ENCODE measurements around the gene OTOP1. TPM values are rescaled to one million over a fixed set of nuclear protein-coding genes. Genes with fewer than 3 reads are reported as not detected.

The OTOP1 gene
- total and polyA plus RNA-seq, 2 donors (not counting 1 experiment from before 2014, with no cell fraction given): not detected

DNA sequence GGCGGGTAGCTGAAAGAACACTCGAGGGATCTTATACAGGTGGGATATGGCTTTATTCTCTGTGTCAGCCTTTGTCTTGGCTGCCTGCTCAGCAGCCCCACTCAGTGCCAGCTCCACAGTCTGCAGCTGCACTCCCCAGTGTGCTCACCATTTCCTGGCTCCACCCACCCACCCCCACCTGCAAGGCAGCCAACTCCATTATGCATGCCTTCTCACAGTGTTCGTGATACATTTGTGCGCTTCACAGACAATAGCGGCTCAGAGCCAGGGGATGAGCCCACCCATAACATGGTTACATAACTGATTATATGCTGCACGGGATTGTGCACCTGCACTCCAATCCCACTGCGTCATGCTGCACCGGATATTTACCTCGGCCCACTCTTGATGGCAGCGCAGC, 30.1 kb upstream of the OTOP1 start:
- no peaks in the 10 kb centered on the region for H3K9me3 ChIP-seq (ENCODE audit: control extremely low read depth in 1 of 3, control insufficient read depth in 2 of 3, insufficient read depth in 1 of 3, low read length in 2 of 3)
- ATAC-seq (ENCODE audit: low read depth): no peak
- intact Hi-C loops (cut with micrococcal nuclease): no loop called here

DNA sequence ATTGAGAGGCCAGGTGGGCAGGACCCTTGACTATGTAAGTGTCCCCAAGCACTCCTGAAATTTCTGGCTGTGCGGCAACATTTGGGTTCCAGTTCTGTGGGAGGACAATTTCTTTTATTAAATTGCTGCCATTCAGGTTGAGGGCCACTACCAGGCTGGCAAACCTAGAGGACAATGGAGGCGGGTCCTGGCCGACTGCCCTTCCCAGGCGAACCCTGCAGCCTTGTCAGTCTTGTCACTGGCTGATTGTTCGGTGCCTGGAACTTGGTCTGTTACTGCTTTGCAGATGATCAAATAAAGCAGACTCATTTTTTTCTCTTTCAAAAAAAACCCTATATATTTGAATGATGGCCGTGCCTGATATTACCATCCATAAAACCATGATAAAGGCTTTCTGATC, 27.9 kb upstream of the OTOP1 start:
- Histone ChIP-seq H3K27me3 (replicated peaks in 1 of 4; ENCODE audit: control extremely low read depth in 1 of 4, control insufficient read depth in 3 of 4, insufficient read depth in 4 of 4, low read length in 3 of 4) (peaks cover 0 to 19% (median 3%) of the 10 kb centered on the region in 4 experiments), H3K4me3 (ENCODE audit: control extremely low read depth in 1 of 5, extremely low read depth in 1 of 5, insufficient read depth in 1 of 5, low read depth in 2 of 5, low read length in 4 of 5) (no peak overlapping the region), H4K20me1 (ENCODE audit: control insufficient read depth, insufficient read depth, low read length, poor library complexity, severe bottlenecking) (no peaks in the 10 kb centered on the region), H3K9ac (ENCODE audit: low read length) (no peak overlapping the region), H3K4me1 (ENCODE audit: control insufficient read depth in 2 of 2, insufficient read depth in 2 of 2, low read length in 2 of 2) (no peaks in the 10 kb centered on the region), H3K79me2 (ENCODE audit: control insufficient read depth, insufficient read depth, low read length) (no peaks in the 10 kb centered on the region), H2AFZ (ENCODE audit: insufficient read depth, low read depth, low read length, poor library complexity, severe bottlenecking) (no peak overlapping the region), H3K36me3 (replicated peaks in 1 of 2; ENCODE audit: control extremely low read depth in 1 of 2, control insufficient read depth in 1 of 2, extremely low read depth in 1 of 2, insufficient read depth in 2 of 2, low read length in 1 of 2) (no peaks in the 10 kb centered on the region), H3K9me3 (ENCODE audit: control extremely low read depth in 1 of 3, control insufficient read depth in 2 of 3, insufficient read depth in 1 of 3, low read length in 2 of 3) (no peaks in the 10 kb centered on the region), H3K27ac (ENCODE audit: low read length in 2 of 2) (no peak overlapping the region), H3K4me2 (replicated peaks; ENCODE audit: low read depth, low read length, poor library complexity, severe bottlenecking) (no peak overlapping the region)
- no peak for DNase-seq
- intact Hi-C loops (cut with micrococcal nuclease): no loop called here
- ATAC-seq (ENCODE audit: low read depth): no peak
- H3K27ac Mint-ChIP-seq: no peak overlapping the region
- no peaks in the 10 kb centered on the region for H3K9me3 Mint-ChIP-seq (ENCODE audit: insufficient read depth)
- ChIA-PET POLR2A (no interaction called here), CTCF (no interaction called here)
- TF ChIP-seq, protein P1, sequence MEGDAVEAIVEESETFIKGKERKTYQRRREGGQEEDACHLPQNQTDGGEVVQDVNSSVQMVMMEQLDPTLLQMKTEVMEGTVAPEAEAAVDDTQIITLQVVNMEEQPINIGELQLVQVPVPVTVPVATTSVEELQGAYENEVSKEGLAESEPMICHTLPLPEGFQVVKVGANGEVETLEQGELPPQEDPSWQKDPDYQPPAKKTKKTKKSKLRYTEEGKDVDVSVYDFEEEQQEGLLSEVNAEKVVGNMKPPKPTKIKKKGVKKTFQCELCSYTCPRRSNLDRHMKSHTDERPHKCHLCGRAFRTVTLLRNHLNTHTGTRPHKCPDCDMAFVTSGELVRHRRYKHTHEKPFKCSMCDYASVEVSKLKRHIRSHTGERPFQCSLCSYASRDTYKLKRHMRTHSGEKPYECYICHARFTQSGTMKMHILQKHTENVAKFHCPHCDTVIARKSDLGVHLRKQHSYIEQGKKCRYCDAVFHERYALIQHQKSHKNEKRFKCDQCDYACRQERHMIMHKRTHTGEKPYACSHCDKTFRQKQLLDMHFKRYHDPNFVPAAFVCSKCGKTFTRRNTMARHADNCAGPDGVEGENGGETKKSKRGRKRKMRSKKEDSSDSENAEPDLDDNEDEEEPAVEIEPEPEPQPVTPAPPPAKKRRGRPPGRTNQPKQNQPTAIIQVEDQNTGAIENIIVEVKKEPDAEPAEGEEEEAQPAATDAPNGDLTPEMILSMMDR (IDR thresholded peaks at IDR 0.05): no peak
- TF ChIP-seq EZH2 (IDR thresholded peaks at IDR 0.05; ENCODE audit: borderline replicate concordance, insufficient read depth, low read depth, low read length, poor library complexity, severe bottlenecking): no peak
- H3K4me3 Mint-ChIP-seq: no peak overlapping the region
- WGBS (ENCODE audit: insufficient coverage): 88% methylated on average over 5 of the region's 6 CpGs
- H3K27me3 Mint-ChIP-seq: peaks cover 15% of the 10 kb centered on the region
- no peaks in the 10 kb centered on the region for H3K4me1 Mint-ChIP-seq

More for the DNA sequence above, 30.1 kb upstream of the OTOP1 start:
- POLR2A ChIA-PET: no interaction called here
- 84% methylated on average over 10 of the region's 10 CpGs for WGBS (ENCODE audit: insufficient coverage)
- no peak overlapping the region for H2AFZ ChIP-seq (ENCODE audit: insufficient read depth, low read depth, low read length, poor library complexity, severe bottlenecking)
- DNase-seq: no peak
- H3K9ac ChIP-seq (ENCODE audit: low read length): no peak overlapping the region
- no peak overlapping the region for H3K4me2 ChIP-seq (replicated peaks; ENCODE audit: low read depth, low read length, poor library complexity, severe bottlenecking)
- no peaks in the 10 kb centered on the region for H3K4me1 Mint-ChIP-seq
- H3K9me3 Mint-ChIP-seq (ENCODE audit: insufficient read depth): no peaks in the 10 kb centered on the region
- TF ChIP-seq EZH2 (IDR thresholded peaks at IDR 0.05; ENCODE audit: borderline replicate concordance, insufficient read depth, low read depth, low read length, poor library complexity, severe bottlenecking): no peak
- TF ChIP-seq, protein P1 (IDR thresholded peaks at IDR 0.05): no peak
- H4K20me1 ChIP-seq (ENCODE audit: control insufficient read depth, insufficient read depth, low read length, poor library complexity, severe bottlenecking): no peaks in the 10 kb centered on the region
- H3K27me3 Mint-ChIP-seq: peaks cover 15% of the 10 kb centered on the region
- no peak overlapping the region for H3K27ac Mint-ChIP-seq
- CTCF ChIA-PET: no interaction called here
- no peaks in the 10 kb centered on the region for H3K36me3 ChIP-seq (replicated peaks in 1 of 2; ENCODE audit: control extremely low read depth in 1 of 2, control insufficient read depth in 1 of 2, extremely low read depth in 1 of 2, insufficient read depth in 2 of 2, low read length in 1 of 2)
- H3K27ac ChIP-seq (ENCODE audit: low read length in 2 of 2): no peak overlapping the region
- no peak overlapping the region for H3K4me3 Mint-ChIP-seq
- peaks cover 0 to 17% (median 3%) of the 10 kb centered on the region in 4 experiments for H3K27me3 ChIP-seq (replicated peaks in 1 of 4; ENCODE audit: control extremely low read depth in 1 of 4, control insufficient read depth in 3 of 4, insufficient read depth in 4 of 4, low read length in 3 of 4)
- no peak overlapping the region for H3K4me3 ChIP-seq (ENCODE audit: control extremely low read depth in 1 of 5, extremely low read depth in 1 of 5, insufficient read depth in 1 of 5, low read depth in 2 of 5, low read length in 4 of 5)
- no peaks in the 10 kb centered on the region for H3K79me2 ChIP-seq (ENCODE audit: control insufficient read depth, insufficient read depth, low read length)
- no peaks in the 10 kb centered on the region for H3K4me1 ChIP-seq (ENCODE audit: control insufficient read depth in 2 of 2, insufficient read depth in 2 of 2, low read length in 2 of 2)

All from B cell (primary cell).